HCT116 (cell line): ENCODE results near the gene SUFU.

ENCODE experiments used
- CEBPB ChIP-seq: IDR thresholded peaks from 2 replicates; pipeline ENCODE4 v1.6.1; 2012; ENCODE audit warnings: low read depth
- ELF1 ChIP-seq: IDR thresholded peaks from 2 replicates; pipeline ENCODE4 v1.6.1; 2012; ENCODE audit warnings: low read depth, borderline replicate concordance
- EZH2 ChIP-seq: fragments of 200-600 bp; sonication (generic); IDR thresholded peaks from 2 replicates; pipeline ENCODE4 v1.6.1; 2017; ENCODE audit warnings: antibody characterized with exemption, mixed run types
- POLR2A ChIP-seq: IDR thresholded peaks from 2 replicates; pipeline ENCODE4 v1.7.0; 2011; ENCODE audit warnings: borderline replicate concordance; ENCODE audit not compliant: insufficient read depth, insufficient read length; ENCODE audit errors: extremely low read depth
- POLR2AphosphoS5 ChIP-seq: IDR thresholded peaks from 2 replicates; pipeline ENCODE4 v1.6.1; 2011; ENCODE audit warnings: mild to moderate bottlenecking, low read depth, low read length, moderate library complexity
- RAD21 ChIP-seq: IDR thresholded peaks from 2 replicates; pipeline ENCODE4 v1.6.1; 2012; ENCODE audit warnings: low read depth, mild to moderate bottlenecking
- REST ChIP-seq: IDR thresholded peaks from 2 replicates; pipeline ENCODE4 v1.6.1; 2012; ENCODE audit warnings: low read depth
- SP1 ChIP-seq: IDR thresholded peaks from 2 replicates; pipeline ENCODE4 v1.6.1; 2012; ENCODE audit warnings: low read depth
- YY1 ChIP-seq: IDR thresholded peaks from 2 replicates; pipeline ENCODE4 v1.6.1; 2011; ENCODE audit warnings: low read length, low read depth, moderate library complexity, mild to moderate bottlenecking; ENCODE audit not compliant: insufficient replicate concordance; ENCODE audit errors: extremely low read depth
- ZBTB33 ChIP-seq: IDR thresholded peaks from 2 replicates; pipeline ENCODE4 v1.6.1; 2011; ENCODE audit warnings: mild to moderate bottlenecking, low read length, moderate library complexity; ENCODE audit not compliant: insufficient replicate concordance; ENCODE audit errors: extremely low read depth
- ZFX ChIP-seq: fragments of 450-650 bp; IDR thresholded peaks from 2 replicates; pipeline ENCODE4 v1.6.1; 2017
- TF ChIP-seq, protein P1 (sequence below), 3 experiments: fragments of 200-600 bp in 1 of 3; sonication (generic) in 1 of 3; IDR thresholded peaks in 2 of 3; conservative IDR thresholded peaks in 1 of 3; 2 replicates each; pipeline ENCODE4 v1.5.1; 2012 to 2017; ENCODE audit warnings: low read depth in 2 of 3, low read length in 2 of 3, antibody characterized with exemption in 1 of 3, borderline replicate concordance in 1 of 3, control low read depth in 1 of 3, mild to moderate bottlenecking in 1 of 3, mixed read lengths in 1 of 3, mixed run types in 1 of 3, moderate library complexity in 1 of 3; ENCODE audit not compliant: insufficient read depth in 1 of 3

DNA sequence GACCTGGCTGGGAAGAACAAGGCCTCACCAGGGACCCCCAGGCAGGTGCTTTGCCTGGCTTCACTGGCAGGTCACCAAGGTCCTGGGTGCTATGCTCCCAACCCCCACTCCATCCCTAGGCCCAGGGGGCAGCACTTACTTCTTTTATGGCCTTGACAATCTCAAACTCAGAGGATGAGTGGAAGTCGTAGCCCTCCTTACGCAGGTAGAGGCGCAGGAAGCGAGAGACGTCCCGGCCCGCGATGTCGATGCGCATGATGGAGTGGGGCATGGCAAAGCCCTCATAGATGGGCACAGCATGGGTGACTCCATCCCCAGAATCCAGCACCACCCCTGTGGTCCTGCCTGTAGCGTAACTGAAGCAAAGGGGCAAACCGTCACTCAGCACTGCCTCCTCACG, 19.8 kb upstream of the SUFU start:
- TF ChIP-seq, protein P1, sequence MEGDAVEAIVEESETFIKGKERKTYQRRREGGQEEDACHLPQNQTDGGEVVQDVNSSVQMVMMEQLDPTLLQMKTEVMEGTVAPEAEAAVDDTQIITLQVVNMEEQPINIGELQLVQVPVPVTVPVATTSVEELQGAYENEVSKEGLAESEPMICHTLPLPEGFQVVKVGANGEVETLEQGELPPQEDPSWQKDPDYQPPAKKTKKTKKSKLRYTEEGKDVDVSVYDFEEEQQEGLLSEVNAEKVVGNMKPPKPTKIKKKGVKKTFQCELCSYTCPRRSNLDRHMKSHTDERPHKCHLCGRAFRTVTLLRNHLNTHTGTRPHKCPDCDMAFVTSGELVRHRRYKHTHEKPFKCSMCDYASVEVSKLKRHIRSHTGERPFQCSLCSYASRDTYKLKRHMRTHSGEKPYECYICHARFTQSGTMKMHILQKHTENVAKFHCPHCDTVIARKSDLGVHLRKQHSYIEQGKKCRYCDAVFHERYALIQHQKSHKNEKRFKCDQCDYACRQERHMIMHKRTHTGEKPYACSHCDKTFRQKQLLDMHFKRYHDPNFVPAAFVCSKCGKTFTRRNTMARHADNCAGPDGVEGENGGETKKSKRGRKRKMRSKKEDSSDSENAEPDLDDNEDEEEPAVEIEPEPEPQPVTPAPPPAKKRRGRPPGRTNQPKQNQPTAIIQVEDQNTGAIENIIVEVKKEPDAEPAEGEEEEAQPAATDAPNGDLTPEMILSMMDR (IDR thresholded peaks at IDR 0.05 in 2 of 3, conservative IDR thresholded peaks at IDR 0.05 in 1 of 3; ENCODE audit: borderline replicate concordance in 1 of 3, insufficient read depth in 1 of 3, low read depth in 2 of 3, low read length in 2 of 3): no peak
- no peak for TF ChIP-seq RAD21
- TF ChIP-seq EZH2: no peak
- TF ChIP-seq CEBPB: no peak
- TF ChIP-seq POLR2A: no peak
- no peak for TF ChIP-seq REST
- TF ChIP-seq SP1: no peak
- TF ChIP-seq POLR2AphosphoS5: no peak
- no peak for TF ChIP-seq ELF1
- no peak for TF ChIP-seq ZFX
- no peak for TF ChIP-seq ZBTB33
- TF ChIP-seq YY1: no peak
